Measurements from ENCODE around the gene ALK. TPM values are rescaled to one million over a fixed set of nuclear protein-coding genes. Genes with fewer than 3 reads are reported as not detected.

Gene ALK
- total and polyA plus RNA-seq, 2 donors (not counting 1 experiment from before 2014, with no cell fraction given), result under 0.01 to 0.02 TPM

DNA sequence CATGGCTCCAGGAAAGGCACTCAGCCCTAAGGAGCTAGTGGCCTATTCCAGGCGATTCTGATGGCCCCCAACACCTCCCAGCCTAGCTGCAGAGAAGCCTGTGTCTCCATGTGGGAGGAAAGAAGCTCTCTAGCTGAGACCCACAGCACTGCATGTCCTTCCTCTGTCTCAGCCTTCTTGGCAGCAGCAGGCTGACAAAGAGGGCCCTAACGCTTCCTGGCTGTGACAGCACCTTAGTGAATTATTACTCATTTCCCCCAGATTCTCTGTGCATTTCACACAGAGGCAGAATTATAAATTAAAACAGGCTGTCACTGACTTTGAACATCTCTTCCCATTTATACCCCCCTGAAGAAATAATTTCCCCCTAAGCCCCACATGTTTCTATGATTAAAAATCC lies 599.4 kb downstream of the ALK start:
- Histone ChIP-seq H3K4me3 (replicated peaks in 1 of 4; ENCODE audit: control extremely low read depth in 1 of 4, insufficient read depth in 1 of 4, low read depth in 3 of 4, low read length in 4 of 4) (no peak overlapping the region), H3K9me3 (ENCODE audit: control insufficient read depth, insufficient read depth, low read depth, low read length) (no peaks in the 10 kb centered on the region), H3K27me3 (ENCODE audit: control insufficient read depth, insufficient read depth, low read length) (no peaks in the 10 kb centered on the region), H3K27ac (ENCODE audit: insufficient read depth, low read length) (no peak overlapping the region), H3K36me3 (ENCODE audit: control insufficient read depth, insufficient read depth, low read length) (no peaks in the 10 kb centered on the region), H3K9ac (ENCODE audit: insufficient read depth, low read length) (no peak overlapping the region), H3K4me1 (ENCODE audit: control insufficient read depth, extremely low read depth, insufficient read depth, low read length) (no peaks in the 10 kb centered on the region), H3K4me2 (ENCODE audit: extremely low read depth, insufficient read depth, low read length) (no peak overlapping the region), H2AFZ (ENCODE audit: low read length) (no peak overlapping the region), H3K79me2 (ENCODE audit: control insufficient read depth, insufficient read depth, low read length) (no peaks in the 10 kb centered on the region), H4K20me1 (ENCODE audit: control insufficient read depth, extremely low read depth, insufficient read depth, low read length) (no peaks in the 10 kb centered on the region)
- DNase-seq (ENCODE audit: low read depth in 2 of 2), result peak in 1 of 2 donors; percentile 73
- TF ChIP-seq EZH2 (IDR thresholded peaks at IDR 0.05; ENCODE audit: low read length, missing control alignments) (no peak), CTCF (conservative IDR thresholded peaks at IDR 0.05 in 1 of 2, IDR thresholded peaks at IDR 0.05 in 1 of 2; ENCODE audit: low read depth in 1 of 2, low read length in 2 of 2) (no peak)

GRCh38 chr2:29317801-29318485 lies 603.4 kb downstream of the ALK start:
- no peak overlapping the region for H3K4me3 ChIP-seq (replicated peaks in 1 of 4; ENCODE audit: control extremely low read depth in 1 of 4, insufficient read depth in 1 of 4, low read depth in 3 of 4, low read length in 4 of 4)
- no peaks in the 10 kb centered on the region for H4K20me1 ChIP-seq (ENCODE audit: control insufficient read depth, extremely low read depth, insufficient read depth, low read length)
- no peak overlapping the region for H2AFZ ChIP-seq (ENCODE audit: low read length)
- no peak overlapping the region for H3K9ac ChIP-seq (ENCODE audit: insufficient read depth, low read length)
- H3K36me3 ChIP-seq (ENCODE audit: control insufficient read depth, insufficient read depth, low read length), result no peaks in the 10 kb centered on the region
- no peak for DNase-seq (ENCODE audit: low read depth in 2 of 2)
- H3K79me2 ChIP-seq (ENCODE audit: control insufficient read depth, insufficient read depth, low read length), result no peaks in the 10 kb centered on the region
- no peak overlapping the region for H3K27ac ChIP-seq (ENCODE audit: insufficient read depth, low read length)
- TF ChIP-seq CTCF (conservative IDR thresholded peaks at IDR 0.05 in 1 of 2, IDR thresholded peaks at IDR 0.05 in 1 of 2; ENCODE audit: low read depth in 1 of 2, low read length in 2 of 2) (no peak), EZH2 (IDR thresholded peaks at IDR 0.05; ENCODE audit: low read length, missing control alignments) (no peak)
- H3K9me3 ChIP-seq (ENCODE audit: control insufficient read depth, insufficient read depth, low read depth, low read length), result no peaks in the 10 kb centered on the region
- no peak overlapping the region for H3K4me2 ChIP-seq (ENCODE audit: extremely low read depth, insufficient read depth, low read length)
- H3K4me1 ChIP-seq (ENCODE audit: control insufficient read depth, extremely low read depth, insufficient read depth, low read length), result no peaks in the 10 kb centered on the region
- no peaks in the 10 kb centered on the region for H3K27me3 ChIP-seq (ENCODE audit: control insufficient read depth, insufficient read depth, low read length)

DNA sequence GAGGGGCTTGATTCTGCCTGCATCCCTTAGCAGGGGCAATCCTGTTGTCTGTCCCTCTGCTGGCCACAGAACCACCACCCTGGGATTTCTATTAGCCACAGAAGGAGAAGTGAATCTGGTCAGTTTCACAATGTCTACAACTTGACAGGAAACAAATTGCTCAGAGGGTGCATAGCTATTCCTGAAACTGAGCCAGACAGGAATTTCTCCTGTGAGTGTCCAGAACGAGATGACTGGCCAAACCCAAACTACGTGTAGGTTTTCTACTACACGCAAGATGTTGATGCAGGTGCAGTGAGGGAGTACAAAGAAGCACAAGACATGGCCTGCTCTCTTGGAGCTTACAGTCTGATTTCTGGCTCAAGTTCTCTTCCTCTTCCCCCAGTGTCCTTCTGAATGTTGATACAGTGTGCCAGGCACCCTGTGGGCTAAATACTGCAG lies 604.3 kb downstream of the ALK start:
- Histone ChIP-seq H3K4me3 (replicated peaks in 1 of 4; ENCODE audit: control extremely low read depth in 1 of 4, insufficient read depth in 1 of 4, low read depth in 3 of 4, low read length in 4 of 4) (no peak overlapping the region), H3K27me3 (ENCODE audit: control insufficient read depth, insufficient read depth, low read length) (no peaks in the 10 kb centered on the region), H3K9me3 (ENCODE audit: control insufficient read depth, insufficient read depth, low read depth, low read length) (no peaks in the 10 kb centered on the region), H2AFZ (ENCODE audit: low read length) (no peak overlapping the region), H3K4me1 (ENCODE audit: control insufficient read depth, extremely low read depth, insufficient read depth, low read length) (no peaks in the 10 kb centered on the region), H3K9ac (ENCODE audit: insufficient read depth, low read length) (no peak overlapping the region), H4K20me1 (ENCODE audit: control insufficient read depth, extremely low read depth, insufficient read depth, low read length) (no peaks in the 10 kb centered on the region), H3K27ac (ENCODE audit: insufficient read depth, low read length) (no peak overlapping the region), H3K4me2 (ENCODE audit: extremely low read depth, insufficient read depth, low read length) (no peak overlapping the region), H3K79me2 (ENCODE audit: control insufficient read depth, insufficient read depth, low read length) (no peaks in the 10 kb centered on the region), H3K36me3 (ENCODE audit: control insufficient read depth, insufficient read depth, low read length) (no peaks in the 10 kb centered on the region)
- peak in 1 of 2 donors; percentile 94 for DNase-seq (ENCODE audit: low read depth in 2 of 2)
- TF ChIP-seq CTCF (conservative IDR thresholded peaks at IDR 0.05 in 1 of 2, IDR thresholded peaks at IDR 0.05 in 1 of 2; ENCODE audit: low read depth in 1 of 2, low read length in 2 of 2) (no peak), EZH2 (IDR thresholded peaks at IDR 0.05; ENCODE audit: low read length, missing control alignments) (no peak)
